Heart left ventricle (tissue), 13 donors: ENCODE results near the gene C10orf62.

Experiments
- POLR2A ChIP-seq, 2 donors: fragments of 450-650 bp; IDR thresholded peaks; one replicate each; pipeline ENCODE4 v1.6.1; 2017; ENCODE audit warnings: antibody characterized with exemption in 2 of 2, mild to moderate bottlenecking in 2 of 2, moderate library complexity in 2 of 2
- TF ChIP-seq, protein P1 (sequence below), 12 donors: fragments of 200-600 bp; sonication (generic) in 4 of 12; IDR thresholded peaks; one replicate each; pipeline versions ENCODE4 v1.5.0 to v1.8.0; 2018 to 2022; ENCODE audit warnings: antibody characterized with exemption in 12 of 12, mild to moderate bottlenecking in 5 of 12
- donor health status: ischemic (EF 13 %, LVEDD 7.1; RV severe dilation, severe dysfunction).
- donor health status: DM: no; HTN: yes; CAD: no.
- donor health status: DM: no; HTN: no; CAD: no.
- donor health status: ischemic (EF 25% LVEDD 6.9; RV normal size, moderate dysfunction).
- donor health status: ischemic (EF 25% LVEDD 5.7; RV mildly dilated, moderate dysfunction).
- donor health status: ischemic (EF 35%, LVEDD 5.7; RV mildly dilated, moderate dysfunction).
- donor health status: nonischemic (EF 11% LVEDD 7.7; RV severe dilation, severe dysfunction).
- donor health status: DM: yes; HTN: yes; CAD: no.
- donor health status: PGD.
- donor health status: ischemic (EF 29% LVEDD 5.4; RV normal size, mild dysfunction).
- donor health status: nonischemic (EF 23%, LVEDD 6.1; RV moderate dilation, normal function).

DNA sequence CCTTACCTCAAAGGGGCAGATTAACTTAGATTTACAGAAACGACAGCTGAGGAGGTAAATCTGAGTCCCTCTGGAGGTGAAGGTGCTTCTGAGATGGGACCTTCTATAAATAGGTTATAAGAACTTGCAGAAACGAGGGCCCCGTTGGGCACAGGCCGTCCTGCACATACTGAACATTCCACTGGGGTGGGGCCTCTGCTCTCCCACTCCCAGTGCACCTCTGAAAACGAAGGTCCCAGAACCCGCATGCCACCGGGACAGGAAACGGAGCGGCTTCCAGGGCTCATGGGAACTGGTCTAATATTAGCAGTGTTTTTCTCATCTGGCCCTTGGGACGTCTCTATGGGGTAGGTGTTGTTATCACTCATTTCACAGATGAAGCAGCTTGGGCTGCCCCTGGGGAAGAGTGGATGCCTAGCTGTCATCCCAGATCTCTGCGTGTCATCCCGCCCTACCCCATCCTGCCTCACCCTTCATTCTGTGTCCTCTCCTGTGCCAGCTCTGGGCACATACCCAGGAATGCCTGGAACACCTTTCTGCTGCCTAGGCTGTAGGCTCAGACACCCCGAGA lies 19.6 kb downstream of the C10orf62 start:
- peak in 1 of 2 donors; percentile 13 for TF ChIP-seq POLR2A (IDR thresholded peaks at IDR 0.05)
- TF ChIP-seq, protein P1, sequence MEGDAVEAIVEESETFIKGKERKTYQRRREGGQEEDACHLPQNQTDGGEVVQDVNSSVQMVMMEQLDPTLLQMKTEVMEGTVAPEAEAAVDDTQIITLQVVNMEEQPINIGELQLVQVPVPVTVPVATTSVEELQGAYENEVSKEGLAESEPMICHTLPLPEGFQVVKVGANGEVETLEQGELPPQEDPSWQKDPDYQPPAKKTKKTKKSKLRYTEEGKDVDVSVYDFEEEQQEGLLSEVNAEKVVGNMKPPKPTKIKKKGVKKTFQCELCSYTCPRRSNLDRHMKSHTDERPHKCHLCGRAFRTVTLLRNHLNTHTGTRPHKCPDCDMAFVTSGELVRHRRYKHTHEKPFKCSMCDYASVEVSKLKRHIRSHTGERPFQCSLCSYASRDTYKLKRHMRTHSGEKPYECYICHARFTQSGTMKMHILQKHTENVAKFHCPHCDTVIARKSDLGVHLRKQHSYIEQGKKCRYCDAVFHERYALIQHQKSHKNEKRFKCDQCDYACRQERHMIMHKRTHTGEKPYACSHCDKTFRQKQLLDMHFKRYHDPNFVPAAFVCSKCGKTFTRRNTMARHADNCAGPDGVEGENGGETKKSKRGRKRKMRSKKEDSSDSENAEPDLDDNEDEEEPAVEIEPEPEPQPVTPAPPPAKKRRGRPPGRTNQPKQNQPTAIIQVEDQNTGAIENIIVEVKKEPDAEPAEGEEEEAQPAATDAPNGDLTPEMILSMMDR (IDR thresholded peaks at IDR 0.05): no peak
